Measurements from ENCODE around the gene AMN1.

The AMN1 gene

DNA sequence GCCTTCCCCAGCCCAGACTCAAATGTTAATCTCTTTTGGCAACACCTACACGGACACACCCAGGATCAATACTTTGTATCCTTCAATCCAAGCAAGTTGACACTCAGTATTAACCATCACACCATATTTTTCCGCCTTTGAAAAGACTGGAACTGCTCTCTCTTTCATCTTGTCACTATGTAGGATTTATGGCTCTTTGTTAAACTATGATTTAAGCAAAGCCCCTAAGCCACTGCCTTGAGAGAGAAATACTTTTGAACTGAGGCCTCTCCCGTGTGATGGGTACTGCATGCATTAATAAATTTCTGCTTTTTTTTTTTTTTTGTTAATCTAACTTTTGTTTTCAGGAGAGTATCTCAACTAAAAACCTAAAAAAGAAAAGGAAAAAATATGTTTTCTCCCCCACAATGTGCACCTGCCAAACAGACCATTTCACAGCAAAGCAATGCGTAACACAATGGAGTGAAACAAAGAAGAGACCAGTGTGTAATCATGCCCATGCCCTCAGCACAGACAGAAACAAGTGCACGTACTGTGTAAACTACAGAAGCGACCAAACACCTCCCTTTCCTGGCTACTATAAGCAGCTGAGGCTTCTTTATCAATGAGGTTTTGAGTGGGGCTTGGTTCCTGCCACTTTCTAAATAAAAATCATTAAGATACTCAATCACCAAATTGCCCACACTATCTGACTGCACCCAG is 97.6 kb downstream of the AMN1 start:
- no peak for DNase-seq (ENCODE audit: low read depth in 3 of 3)

DNA sequence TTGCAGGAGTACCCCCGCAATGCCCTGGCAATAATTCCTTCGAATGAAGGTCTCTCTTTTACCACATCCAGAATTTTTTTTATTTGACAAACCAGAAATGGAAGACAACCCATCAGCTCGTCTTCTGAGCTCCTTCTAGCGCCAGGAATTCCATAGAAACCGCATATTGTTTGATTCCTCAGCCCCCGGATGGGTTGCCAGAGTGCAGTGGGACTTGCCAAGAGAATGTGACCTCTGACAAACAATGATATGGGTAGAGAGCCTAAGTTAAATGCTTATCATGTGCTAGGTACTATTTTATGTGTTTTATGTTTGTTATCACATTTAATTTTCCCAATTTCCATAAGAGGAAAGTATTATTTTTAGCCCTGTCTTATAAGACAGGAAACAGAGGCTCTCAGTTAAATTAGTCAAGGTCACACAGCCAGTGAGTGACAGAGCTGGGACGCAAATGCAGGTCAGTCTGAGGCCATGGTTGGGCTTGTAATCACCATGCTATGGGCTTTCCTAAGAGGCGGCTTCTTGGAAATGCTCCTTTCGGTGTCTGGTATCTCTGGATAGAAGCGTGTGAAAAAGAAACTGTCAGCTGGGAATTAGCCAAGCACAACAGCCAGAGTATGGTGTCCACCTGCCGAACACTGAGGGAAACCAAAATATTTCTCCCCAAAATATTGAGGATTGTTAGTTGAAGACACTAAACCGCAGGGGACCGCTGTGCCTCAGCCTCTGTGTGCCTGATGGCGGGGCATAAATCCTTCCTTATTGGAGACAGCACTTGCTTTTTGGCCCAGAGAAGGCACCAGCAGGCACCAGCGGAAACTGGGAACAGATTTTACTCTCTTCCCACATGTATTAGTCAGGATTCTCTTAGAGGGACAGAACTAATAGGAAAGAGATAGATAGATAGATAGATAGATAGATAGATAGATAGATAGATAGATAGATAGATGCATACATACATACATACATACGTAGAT is 98.8 kb downstream of the AMN1 start:
- DNase-seq (ENCODE audit: low read depth in 3 of 3), result no peak

DNA sequence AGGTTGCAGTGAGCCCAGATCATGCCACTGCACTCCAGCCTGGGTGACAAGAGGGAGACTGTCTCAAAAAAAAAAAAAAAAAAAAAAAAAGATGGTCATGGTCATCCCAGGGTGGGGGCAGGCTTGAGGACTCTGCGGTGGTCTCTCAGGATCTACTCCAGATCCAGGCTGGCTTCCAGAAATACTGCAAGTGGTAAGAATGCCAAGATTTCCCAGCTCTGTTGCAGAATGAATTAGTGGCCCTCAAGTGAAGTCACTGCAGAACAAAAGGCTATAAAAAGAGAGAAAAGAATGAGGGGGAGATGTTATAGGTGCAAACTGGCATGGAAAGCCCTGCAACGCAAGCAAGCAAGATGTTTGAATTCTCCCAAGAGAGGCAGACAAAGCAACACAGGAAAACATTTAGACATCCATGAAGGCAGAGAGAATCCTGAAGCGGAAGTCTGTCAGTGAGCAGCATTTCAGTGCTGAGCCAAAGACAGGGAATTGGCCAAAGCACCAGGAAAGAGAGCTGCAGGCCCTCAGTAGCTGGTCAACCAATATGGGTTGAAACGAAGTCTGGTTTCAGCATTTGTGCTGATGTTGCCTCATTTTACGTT is 101.3 kb downstream of the AMN1 start:
- no peak for DNase-seq (ENCODE audit: low read depth in 3 of 3)

DNA sequence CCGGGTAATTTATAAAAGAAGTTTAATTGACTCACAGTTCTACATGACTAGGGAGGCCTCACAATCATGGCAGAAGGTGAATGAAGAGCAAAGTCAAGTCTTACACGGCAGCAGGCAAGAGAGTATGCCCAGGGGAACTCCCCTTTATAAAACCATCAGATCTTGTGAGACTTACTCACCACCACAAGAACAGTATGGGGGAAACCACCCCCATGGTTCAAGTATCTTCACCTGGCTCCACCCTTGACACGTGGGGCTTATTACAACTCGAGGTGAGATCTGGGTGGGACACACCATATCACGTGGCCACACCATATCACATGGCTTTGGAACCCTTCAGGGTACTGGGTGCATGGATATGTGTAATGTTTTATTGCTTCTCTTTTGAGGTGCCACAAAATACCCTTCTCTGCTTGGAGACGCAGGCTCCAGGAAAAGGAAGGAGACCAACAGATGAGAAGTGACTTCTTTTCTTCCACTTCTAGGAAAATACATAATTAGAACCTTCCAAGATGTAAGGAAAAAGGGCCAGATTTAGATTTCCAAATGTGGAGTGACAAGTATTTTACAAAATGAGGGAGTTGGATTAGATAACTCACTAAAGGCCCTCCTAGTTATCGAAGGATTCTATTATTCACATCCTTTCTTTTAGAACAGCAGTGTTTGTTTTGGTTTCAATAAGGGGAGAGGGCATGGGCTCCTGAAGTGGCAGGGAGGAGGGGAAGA is 102.4 kb downstream of the AMN1 start:
- DNase-seq (ENCODE audit: low read depth in 3 of 3), result peak in 1 of 3 donors; percentile 0

DNA sequence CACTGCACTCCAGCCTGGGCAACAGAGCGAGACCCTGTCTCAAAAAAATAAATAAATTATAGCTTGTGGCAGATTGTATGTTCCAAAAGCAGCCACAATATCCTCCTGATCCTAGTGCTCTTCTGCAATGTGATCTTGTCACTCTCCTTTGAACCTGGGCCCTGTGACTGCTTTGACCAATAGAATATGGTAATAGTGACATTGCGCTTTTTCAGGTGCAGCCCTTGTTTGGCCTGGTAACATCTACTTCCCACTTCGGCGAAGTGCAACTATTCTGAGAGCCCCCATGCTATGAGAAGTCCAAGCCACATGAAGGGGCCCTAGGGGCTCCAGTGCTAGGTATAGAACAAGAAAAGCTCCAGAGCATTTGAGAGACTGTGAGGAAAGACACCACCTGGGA is 106.8 kb downstream of the AMN1 start:
- no peak for DNase-seq (ENCODE audit: low read depth in 3 of 3)

Data from stimulated activated CD4-positive, alpha-beta T cell treated with anti-CD3 and anti-CD28 coated beads, TNF-alpha, amount 100 ng/mL, for 48 hours (primary cell).